Sigmoid colon (tissue), 7 donors: ENCODE data around the gene DNTTIP2. TPM values are rescaled to one million over a fixed set of nuclear protein-coding genes. Genes with fewer than 3 reads are reported as not detected.

Experiments
- DNase-seq: peaks from one replicate; pipeline ENCODE4 v3.0.0-alpha.2; 2019
- H3K27ac ChIP-seq, 4 donors: fragments of 200-600 bp; sonication (generic); one replicate each; pipeline ENCODE4 v1.5.1; 2016 to 2019; ENCODE audit warnings: mild to moderate bottlenecking in 1 of 4
- H3K27me3 ChIP-seq, 3 donors: fragments of 200-600 bp; sonication (generic); one replicate each; pipeline ENCODE4 v1.5.1; 2019; ENCODE audit warnings: mild to moderate bottlenecking in 1 of 3
- H3K36me3 ChIP-seq, 4 donors: fragments of 200-600 bp; sonication (generic); one replicate each; pipeline ENCODE4 v1.5.1; 2016 to 2019
- H3K4me1 ChIP-seq, 4 donors: fragments of 200-600 bp; sonication (generic); one replicate each; pipeline ENCODE4 v1.5.1; 2017 to 2019
- H3K4me3 ChIP-seq, 4 donors: fragments of 200-600 bp; sonication (generic); one replicate each; pipeline ENCODE4 v1.5.1; 2017 to 2019; ENCODE audit warnings: mild to moderate bottlenecking in 2 of 4, moderate library complexity in 1 of 4
- H3K9me3 ChIP-seq, 4 donors: fragments of 200-600 bp in 3 of 4; sonication (generic) in 3 of 4; one replicate each; pipeline versions ENCODE4 v1.5.1 to v1.6.1; 2013 to 2019
- CTCF ChIP-seq, 4 experiments: fragments of 450-650 bp in 3 of 4; fragments of 200-600 bp in 1 of 4; IDR thresholded peaks; one replicate each; pipeline ENCODE4 v1.5.1; 2016 to 2019; ENCODE audit warnings: antibody characterized with exemption in 4 of 4, mild to moderate bottlenecking in 3 of 4, moderate library complexity in 2 of 4
- EP300 ChIP-seq, 4 donors: sonication (generic); formaldehyde crosslinking; IDR thresholded peaks; one replicate each; pipeline ENCODE4 v1.6.1; 2017; ENCODE audit warnings: antibody characterized with exemption in 4 of 4
- POLR2A ChIP-seq, 2 donors: fragments of 450-650 bp; IDR thresholded peaks; one replicate each; pipeline ENCODE4 v1.6.1; 2016; ENCODE audit warnings: antibody characterized with exemption in 2 of 2, mild to moderate bottlenecking in 2 of 2, moderate library complexity in 2 of 2
- POLR2AphosphoS5 ChIP-seq, 4 donors: sonication (generic); formaldehyde crosslinking; IDR thresholded peaks; one replicate each; pipeline ENCODE4 v1.6.1; 2017; ENCODE audit warnings: antibody characterized with exemption in 4 of 4
- WGBS, 2 donors: extraction: QIAGEN DNeasy Blood & Tissue Kit; methylation state at CpG; one replicate each; pipeline ENCODE4 v1.1.7; 2013; 5-methylcytosine and 5-hydroxymethylcytosine counted together
- intact Hi-C: fragments of 100-400 bp; cut with DNase I; formaldehyde crosslinking; loops from one replicate; pipeline ENCODE4 v1.15.1; 2023
- polyA plus RNA-seq, 3 donors: library from polyadenylated mRNA; stranded (reverse); fragments of 200-250 nt; gene quantifications; one replicate each; pipeline ENCODE4 v1.2.3, GENCODE V29; 2013
- total RNA-seq, 4 donors: library from RNA; depleted of rRNA; stranded (reverse); fragments of >200 nt; gene quantifications; one replicate each; pipeline ENCODE4 v1.1.0, GENCODE V29; 2016
- donor health status: healthy with polysubstance abuse.
- donor health status: Bipolar disorder and iron deficiency.
- donor health status: healthy.

Gene DNTTIP2
- total and polyA plus RNA-seq, 7 donors: 22.2 to 48.9 (median 29.5) TPM

- Histone ChIP-seq H3K27me3 (no peaks in the 10 kb centered on the region), H3K4me1 (peaks cover 0 to 32% (median 30%) of the 10 kb centered on the region in 4 donors), H3K9me3 (no peaks in the 10 kb centered on the region), H3K36me3 (no peaks in the 10 kb centered on the region), H3K4me3 (peak overlapping the region; percentile 65 to 85 (median 70)), H3K27ac (peak overlapping the region; percentile 94 to 99 (median 97))
- intact Hi-C loops: loop anchor here (2.0 to 10.0 kb wide), 7 partner anchors 165 to 665 kb away; partner anchors contain the start of genes ABCD3, ARHGAP29, BCAR3 and CCDC18
- DNase-seq: no peak
- TF ChIP-seq POLR2AphosphoS5 (IDR thresholded peaks at IDR 0.05) (peak in 1 of 4 donors; percentile 45), CTCF (IDR thresholded peaks at IDR 0.05) (no peak), EP300 (IDR thresholded peaks at IDR 0.05) (no peak), POLR2A (IDR thresholded peaks at IDR 0.05) (no peak)
- WGBS, 2 donors: 10 to 22% methylated on average over 16 of the region's 16 CpGs
Observed at GRCh38 chr1:93845538-93846205, 33.3 kb downstream of the DNTTIP2 start.

GRCh38 chr1:93844262-93845045, 34.6 kb downstream of the DNTTIP2 start:
- Histone ChIP-seq H3K27ac (peak overlapping the region; percentile 94 to 99 (median 97)), H3K27me3 (no peaks in the 10 kb centered on the region), H3K36me3 (no peaks in the 10 kb centered on the region), H3K4me1 (peaks cover 0 to 32% (median 30%) of the 10 kb centered on the region in 4 donors), H3K4me3 (no peak overlapping the region), H3K9me3 (no peaks in the 10 kb centered on the region)
- WGBS, 2 donors: 26 to 55% methylated on average over 8 of the region's 8 CpGs
- TF ChIP-seq EP300 (IDR thresholded peaks at IDR 0.05) (no peak), CTCF (IDR thresholded peaks at IDR 0.05) (peak; percentile 18 to 71 (median 62))
- intact Hi-C loops: loop anchor here (1.0 to 10.0 kb wide), 6 partner anchors 164 to 573 kb away; partner anchors contain the start of genes ABCD3, ARHGAP29, BCAR3 and DR1
- peak; percentile 69 for DNase-seq

GRCh38 chr1:93842750-93843500, 36.1 kb downstream of the DNTTIP2 start:
- TF ChIP-seq EP300 (IDR thresholded peaks at IDR 0.05): no peak
- TF ChIP-seq POLR2AphosphoS5 (IDR thresholded peaks at IDR 0.05): no peak
- no peak for TF ChIP-seq CTCF (IDR thresholded peaks at IDR 0.05)
- no peak for TF ChIP-seq POLR2A (IDR thresholded peaks at IDR 0.05)
- intact Hi-C loops: loop anchor here (10.0 kb wide), 2 partner anchors 392 to 538 kb away; partner anchors contain the start of gene ARHGAP29
- peaks cover 0 to 25% (median 23%) of the 10 kb centered on the region in 4 donors for H3K4me1 ChIP-seq
- 93 to 95% methylated on average over 5 of the region's 5 CpGs for WGBS, 2 donors
- no peaks in the 10 kb centered on the region for H3K36me3 ChIP-seq
- no peaks in the 10 kb centered on the region for H3K9me3 ChIP-seq
- H3K4me3 ChIP-seq: no peak overlapping the region
- DNase-seq: no peak
- no peaks in the 10 kb centered on the region for H3K27me3 ChIP-seq
- H3K27ac ChIP-seq: no peak overlapping the region

- H3K4me1 ChIP-seq: peaks cover 0 to 24% (median 23%) of the 10 kb centered on the region in 4 donors
- DNase-seq: no peak
- H3K4me3 ChIP-seq: no peak overlapping the region
- TF ChIP-seq CTCF (IDR thresholded peaks at IDR 0.05): no peak
- no peak for TF ChIP-seq POLR2A (IDR thresholded peaks at IDR 0.05)
- TF ChIP-seq POLR2AphosphoS5 (IDR thresholded peaks at IDR 0.05): no peak
- TF ChIP-seq EP300 (IDR thresholded peaks at IDR 0.05): no peak
- no peaks in the 10 kb centered on the region for H3K36me3 ChIP-seq
- no peaks in the 10 kb centered on the region for H3K9me3 ChIP-seq
- intact Hi-C loops: loop anchor here (10.0 kb wide), 2 partner anchors 393 to 537 kb away; partner anchors contain the start of gene ARHGAP29
- no peak overlapping the region for H3K27ac ChIP-seq
- 96 to 97% methylated on average over 3 of the region's 3 CpGs for WGBS, 2 donors
- H3K27me3 ChIP-seq: no peaks in the 10 kb centered on the region
Observed at GRCh38 chr1:93841771-93842170, 37.2 kb downstream of the DNTTIP2 start.
